Hepatocyte (in vitro differentiated cells): Measurements from ENCODE around the gene MYRIP.

Source experiments
- CTCF ChIP-seq: fragments of 200-600 bp; sonication (generic); IDR thresholded peaks from 2 replicates; pipeline ENCODE4 v1.5.1; 2016; ENCODE audit warnings: antibody characterized with exemption, mild to moderate bottlenecking; ENCODE audit not compliant: poor library complexity
- EZH2 ChIP-seq: fragments of 200-600 bp; sonication (generic); IDR thresholded peaks from 2 replicates; pipeline ENCODE4 v1.6.1; 2016; ENCODE audit warnings: antibody characterized with exemption, mild to moderate bottlenecking, borderline replicate concordance
- EZH2phosphoT487 ChIP-seq: fragments of 200-600 bp; sonication (generic); IDR thresholded peaks from one replicate; pipeline ENCODE4 v1.6.1; 2018; ENCODE audit warnings: antibody characterized with exemption, mild to moderate bottlenecking, low read depth, moderate library complexity; ENCODE audit not compliant: unreplicated experiment, severe bottlenecking

GRCh38 chr3:40292637-40293349 lies 483.4 kb downstream of the MYRIP start:
- TF ChIP-seq CTCF (no peak), EZH2 (no peak), EZH2phosphoT487 (no peak)
